NCI-H524 treated with DMSO at 0.1 percent for 48 hours (cell line): ENCODE data around the gene LCMT2.
"Not testable (repeated sequence)": the region's sequence is repeated elsewhere in the genome, so short reads cannot be mapped to it uniquely, and the experiment has no call there.

Source experiments
- DNase-seq: peaks from one replicate; lab custom pipeline; 2025; lab: John Stamatoyannopoulos, UW

LCMT2 gene

GRCh38 chr15:43316016-43316970, 14.1 kb downstream of the LCMT2 start:
- DNase-seq: no peak

GRCh38 chr15:43314171-43314570, 16.2 kb downstream of the LCMT2 start:
- no peak for DNase-seq

GRCh38 chr15:43312378-43312777, 18.0 kb downstream of the LCMT2 start:
- DNase-seq: no peak

GRCh38 chr15:43302205-43302817, 28.1 kb downstream of the LCMT2 start, which contains the start of gene TGM7:
TGM7 (minus strand) TSS chr15:43302255.
- DNase-seq: no peak

GRCh38 chr15:43299884-43300283, 30.5 kb downstream of the LCMT2 start:
- no peak for DNase-seq

GRCh38 chr15:43299411-43299810, 31.0 kb downstream of the LCMT2 start:
- no peak for DNase-seq

GRCh38 chr15:43294091-43294706, 36.2 kb downstream of the LCMT2 start:
- DNase-seq: no peak

GRCh38 chr15:43293432-43293831, 36.9 kb downstream of the LCMT2 start:
- DNase-seq: no peak

- DNase-seq: no peak
These were observed 37.8 kb downstream of the LCMT2 start for GRCh38 chr15:43292375-43293078.

- not testable (repeated sequence) for DNase-seq
These were observed 40.7 kb downstream of the LCMT2 start for GRCh38 chr15:43289656-43290055.

- no peak for DNase-seq
These were observed 43.1 kb downstream of the LCMT2 start for GRCh38 chr15:43287254-43287653.

- no peak for DNase-seq
These were observed 44.3 kb downstream of the LCMT2 start for GRCh38 chr15:43286074-43286473.

GRCh38 chr15:43285609-43286037, 44.8 kb downstream of the LCMT2 start:
- DNase-seq: peak; percentile 5

- no peak for DNase-seq
These were observed 46.8 kb downstream of the LCMT2 start for GRCh38 chr15:43283526-43283925.

- no peak for DNase-seq
These were observed 48.3 kb downstream of the LCMT2 start for GRCh38 chr15:43281926-43282602.

- no peak for DNase-seq
These were observed 49.4 kb downstream of the LCMT2 start for GRCh38 chr15:43280996-43281395.

- no peak for DNase-seq
These were observed 50.9 kb downstream of the LCMT2 start for GRCh38 chr15:43279496-43279895.

GRCh38 chr15:43278869-43279268, 51.5 kb downstream of the LCMT2 start:
- DNase-seq: no peak

GRCh38 chr15:43277901-43278300, 52.5 kb downstream of the LCMT2 start:
- DNase-seq: no peak

GRCh38 chr15:43277231-43277823, 53.0 kb downstream of the LCMT2 start:
- DNase-seq: no peak

GRCh38 chr15:43276563-43277200, 53.7 kb downstream of the LCMT2 start:
- no peak for DNase-seq
